Thyroid gland (tissue), 4 donors: Measurements from ENCODE around the gene FBXL2.

Experiments
- CTCF ChIP-seq, 6 experiments: fragments of 200-600 bp in 3 of 6; fragments of 450-650 bp in 3 of 6; sonication (generic) in 3 of 6; IDR thresholded peaks; one replicate each; pipeline ENCODE4 v1.5.1; 2016 to 2019; ENCODE audit warnings: antibody characterized with exemption in 6 of 6, mild to moderate bottlenecking in 2 of 6, inconsistent platforms in 1 of 6, moderate library complexity in 1 of 6
- POLR2A ChIP-seq, 2 donors: fragments of 450-650 bp; IDR thresholded peaks; one replicate each; pipeline ENCODE4 v1.6.1; 2017; ENCODE audit warnings: antibody characterized with exemption in 2 of 2, mild to moderate bottlenecking in 2 of 2, moderate library complexity in 1 of 2

GRCh38 chr3:33360136-33360825 is 83.0 kb downstream of the FBXL2 start:
- TF ChIP-seq CTCF (IDR thresholded peaks at IDR 0.05) (no peak), POLR2A (IDR thresholded peaks at IDR 0.05) (no peak)
